Stimulated activated effector memory CD8-positive, alpha-beta T cell treated with anti-CD3 and anti-CD28 coated beads, Interleukin-12 subunit alpha, Interleukin-12 subunit beta, amount 100 ng/mL, for 72 hours (primary cell): ENCODE results near the gene SSR1.

Source experiments
- ATAC-seq: fragments of 150-1000 bp; cut with Tn5 transposase; 2 replicates; pipeline ENCODE4 v1.10.0; 2021
- DNase-seq, 2 donors: peaks; one replicate each; pipeline ENCODE4 v3.0.0; 2021 to 2022; ENCODE audit warnings: low spot score in 2 of 2
- H3K27ac Mint-ChIP-seq: one replicate; pipeline ENCODE4 v1.8.0; 2022; ENCODE audit warnings: mild to moderate bottlenecking, mixed read lengths
- H3K36me3 Mint-ChIP-seq: one replicate; pipeline ENCODE4 v1.8.0; 2022; ENCODE audit warnings: mild to moderate bottlenecking, mixed read lengths
- H3K4me1 Mint-ChIP-seq: one replicate; pipeline ENCODE4 v1.8.0; 2022; ENCODE audit warnings: mixed read lengths
- H3K4me3 Mint-ChIP-seq: one replicate; pipeline ENCODE4 v1.8.0; 2022; ENCODE audit warnings: mild to moderate bottlenecking, mixed read lengths
- H3K9me3 Mint-ChIP-seq: one replicate; pipeline ENCODE4 v1.8.0; 2022; ENCODE audit warnings: mixed read lengths

SSR1 gene

DNA sequence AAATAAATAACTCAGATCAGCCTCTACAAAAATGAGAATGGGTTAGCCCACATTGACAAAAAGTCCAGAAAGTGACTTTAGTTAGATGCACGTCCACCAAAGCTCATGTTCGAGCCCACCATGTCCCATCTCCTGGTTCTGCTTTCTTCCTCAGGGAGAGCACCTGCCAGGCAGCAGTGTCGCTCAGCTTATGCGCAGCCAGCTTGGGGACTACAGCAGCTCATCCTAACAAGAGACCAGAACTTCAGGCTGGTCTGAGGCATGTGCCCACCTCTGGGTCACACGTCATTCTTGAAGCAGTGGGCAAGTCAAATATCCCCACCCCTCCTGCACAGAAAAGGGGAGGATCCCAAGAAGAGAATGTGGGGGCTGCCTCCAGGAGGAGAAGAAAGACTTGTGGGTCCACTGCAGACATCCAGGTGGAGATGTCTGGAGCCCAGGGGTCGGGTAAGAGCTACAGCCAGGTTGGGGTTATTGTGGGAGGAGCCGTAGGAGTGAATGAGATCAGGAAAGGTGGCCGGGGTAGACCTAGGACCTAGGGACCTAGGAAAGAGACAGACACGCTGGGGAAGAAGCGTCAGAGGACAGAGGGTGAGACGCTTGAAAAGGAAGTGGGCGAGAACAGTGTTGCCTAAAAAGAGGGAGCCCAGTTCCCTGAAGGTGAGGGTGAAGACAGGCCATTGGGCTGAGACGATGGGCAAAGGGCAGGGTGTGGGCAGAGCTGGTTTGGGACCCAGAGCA, 52.5 kb downstream of the SSR1 start:
- ATAC-seq: peak; percentile 7
- no peaks in the 10 kb centered on the region for H3K9me3 Mint-ChIP-seq

DNA sequence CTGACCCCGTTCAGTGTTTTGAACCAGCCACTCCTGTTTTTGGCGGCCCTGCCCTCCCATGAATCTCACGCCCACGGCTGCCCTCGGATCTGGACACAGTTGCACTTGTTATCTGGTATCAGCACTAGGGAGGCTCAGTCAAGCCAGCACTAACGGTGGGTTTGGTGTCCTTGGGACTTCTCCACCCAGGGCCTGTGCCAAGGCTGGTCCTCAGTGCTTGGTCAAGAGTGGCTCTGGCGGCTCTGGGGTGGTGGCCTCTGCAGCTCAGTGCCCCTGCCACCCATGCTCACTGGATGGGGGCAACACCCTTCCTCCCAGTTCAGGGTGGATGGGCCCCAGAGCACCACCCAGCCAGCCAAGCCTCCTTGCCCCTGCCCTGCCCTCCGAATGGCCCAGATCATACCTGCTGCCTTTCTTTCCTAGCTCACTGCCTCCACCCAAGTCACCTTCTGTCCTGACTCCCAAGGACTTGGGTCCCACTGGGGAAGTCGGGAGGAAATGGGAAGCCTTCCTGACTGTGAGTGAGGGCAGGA, 54.7 kb downstream of the SSR1 start:
- H3K27ac Mint-ChIP-seq: no peak overlapping the region
- DNase-seq (no peak), ATAC-seq (no peak)
- H3K9me3 Mint-ChIP-seq: no peaks in the 10 kb centered on the region
- H3K4me1 Mint-ChIP-seq: peaks cover 20% of the 10 kb centered on the region
- no peaks in the 10 kb centered on the region for H3K36me3 Mint-ChIP-seq
- H3K4me3 Mint-ChIP-seq: no peak overlapping the region

More for the DNA sequence above, 52.5 kb downstream of the SSR1 start:
- Mint-ChIP-seq H3K27ac (peak overlapping the region; percentile 83), H3K4me3 (peak overlapping the region; percentile 73), H3K36me3 (no peaks in the 10 kb centered on the region), H3K4me1 (peaks cover 20% of the 10 kb centered on the region)
- no peak for DNase-seq

DNA sequence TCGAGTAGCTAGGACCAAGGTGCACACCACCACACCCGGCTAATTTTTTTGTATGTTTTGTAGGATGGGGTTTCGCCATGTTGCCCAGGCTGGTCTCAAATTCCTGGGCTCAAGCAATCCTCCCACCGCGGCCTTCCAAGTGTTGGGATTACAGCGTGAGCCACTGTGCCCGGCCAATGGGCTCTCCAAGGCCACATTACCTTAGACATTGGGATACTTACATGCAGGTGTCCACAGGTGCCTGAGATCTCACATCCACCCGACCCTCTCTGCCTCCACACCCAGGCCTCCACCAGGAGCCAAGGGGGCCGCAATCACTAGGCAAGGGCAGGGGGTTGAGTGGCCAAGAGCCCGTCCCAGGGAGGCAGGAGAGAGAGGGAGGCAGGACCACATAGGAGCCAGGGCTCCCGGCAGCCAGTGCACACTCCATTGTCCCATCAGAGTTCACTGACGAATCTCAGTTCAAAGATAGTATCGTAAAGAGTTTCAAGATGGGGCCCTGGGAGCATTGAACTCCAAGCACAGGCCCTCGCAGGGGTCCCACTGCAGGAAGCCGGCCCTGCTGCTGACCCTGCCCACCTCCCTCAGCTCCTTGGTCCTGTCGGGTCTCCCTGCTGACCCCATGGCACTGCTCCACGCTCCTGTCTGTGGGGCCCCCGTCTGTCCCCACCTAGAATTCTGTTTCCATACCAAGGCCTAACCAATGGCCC, 55.3 kb downstream of the SSR1 start:
- peaks cover 20% of the 10 kb centered on the region for H3K4me1 Mint-ChIP-seq
- no peaks in the 10 kb centered on the region for H3K9me3 Mint-ChIP-seq
- no peak overlapping the region for H3K4me3 Mint-ChIP-seq
- DNase-seq: no peak
- H3K36me3 Mint-ChIP-seq: no peaks in the 10 kb centered on the region
- ATAC-seq: no peak
- no peak overlapping the region for H3K27ac Mint-ChIP-seq

DNA sequence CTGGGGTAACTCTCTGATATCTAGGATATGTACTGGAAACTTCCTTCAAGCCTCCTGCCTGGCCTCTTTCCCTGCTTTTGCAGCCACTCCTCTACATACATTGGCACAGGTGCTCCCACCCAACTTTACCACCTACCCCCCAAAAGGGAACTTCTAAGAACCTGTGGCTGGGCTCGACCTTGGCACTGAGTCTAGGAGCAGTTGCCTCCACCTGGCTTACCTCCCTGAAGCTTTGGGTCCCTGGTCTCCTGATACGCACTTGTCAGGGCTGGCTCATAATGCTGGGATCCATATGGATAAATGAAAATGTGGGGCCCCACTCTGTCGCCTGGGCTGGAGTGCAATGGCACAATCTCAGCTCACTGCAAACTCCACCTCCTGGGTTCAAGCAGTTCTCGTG, 56.2 kb downstream of the SSR1 start:
- Mint-ChIP-seq H3K36me3 (peaks cover 6% of the 10 kb centered on the region), H3K4me3 (no peak overlapping the region), H3K9me3 (no peaks in the 10 kb centered on the region), H3K4me1 (peaks cover 13% of the 10 kb centered on the region), H3K27ac (no peak overlapping the region)
- DNase-seq: no peak
- ATAC-seq: no peak

DNA sequence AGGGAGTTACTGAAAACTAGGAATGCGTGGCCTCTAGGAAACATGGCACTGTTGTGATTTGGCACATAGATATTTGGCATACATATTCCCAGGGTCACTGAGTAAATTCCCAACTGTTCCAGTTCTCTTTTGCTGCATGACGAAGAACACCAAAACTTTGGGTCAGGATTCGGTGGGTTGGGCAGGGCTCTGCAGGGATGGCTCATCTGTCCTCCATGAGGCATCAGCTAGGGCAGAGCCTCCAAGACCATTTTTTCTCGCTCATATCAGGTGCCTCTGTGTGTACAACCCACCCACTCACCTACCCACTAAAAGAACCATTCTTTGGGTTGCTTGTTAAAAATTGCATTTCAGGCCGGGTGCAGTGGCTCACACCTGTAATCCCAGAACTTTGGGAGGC, 57.1 kb downstream of the SSR1 start:
- DNase-seq (no peak), ATAC-seq (no peak)
- H3K4me1 Mint-ChIP-seq: peaks cover 7% of the 10 kb centered on the region
- peaks cover 14% of the 10 kb centered on the region for H3K36me3 Mint-ChIP-seq
- H3K27ac Mint-ChIP-seq: no peak overlapping the region
- no peak overlapping the region for H3K4me3 Mint-ChIP-seq
- H3K9me3 Mint-ChIP-seq: no peaks in the 10 kb centered on the region

DNA sequence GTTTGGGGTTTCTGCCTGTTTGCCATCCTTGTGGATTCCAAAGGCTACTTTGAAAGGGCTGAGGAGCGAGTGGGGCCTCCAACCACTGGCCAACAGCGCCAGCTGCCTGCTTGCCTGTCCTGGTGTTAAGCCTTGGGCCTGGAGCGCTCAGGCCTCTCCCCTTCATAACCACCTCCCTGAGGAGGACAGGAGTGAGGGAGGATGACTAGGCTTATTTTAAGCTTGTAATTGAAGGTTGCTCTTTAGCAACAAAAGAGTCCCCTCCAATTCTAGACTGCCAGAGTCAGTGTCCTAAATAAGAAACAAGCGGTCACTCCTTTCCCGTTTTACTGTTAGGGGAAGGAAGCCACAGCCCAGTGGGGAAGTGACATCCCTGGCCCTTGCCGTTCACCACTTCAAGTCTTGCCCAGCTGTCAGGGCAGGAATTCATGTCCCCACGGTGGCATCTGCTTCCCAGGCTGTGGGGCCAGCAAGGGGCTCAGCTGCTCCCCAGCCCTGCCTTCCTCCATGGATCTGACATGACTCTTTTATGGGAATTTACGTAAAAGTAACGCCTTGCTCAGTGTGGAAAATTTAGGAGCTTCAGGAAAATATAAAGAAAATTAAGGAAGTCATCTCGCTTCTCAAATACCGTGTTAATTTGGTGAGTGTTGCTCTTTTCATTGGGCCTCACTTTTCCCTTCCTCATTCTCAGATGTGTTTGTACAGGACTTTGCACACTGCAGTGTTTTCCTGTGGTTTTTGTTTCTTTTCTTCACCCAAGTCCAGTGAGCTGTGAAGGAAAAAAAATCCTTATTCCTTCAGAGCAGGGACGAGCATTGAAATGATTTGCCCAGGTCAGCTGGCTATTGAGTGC, 57.8 kb downstream of the SSR1 start:
- peak; percentile 3 for ATAC-seq
- no peak overlapping the region for H3K27ac Mint-ChIP-seq
- H3K4me3 Mint-ChIP-seq: no peak overlapping the region
- no peaks in the 10 kb centered on the region for H3K9me3 Mint-ChIP-seq
- H3K36me3 Mint-ChIP-seq: peaks cover 21% of the 10 kb centered on the region
- no peak for DNase-seq
- peaks cover under 1% of the 10 kb centered on the region for H3K4me1 Mint-ChIP-seq

DNA sequence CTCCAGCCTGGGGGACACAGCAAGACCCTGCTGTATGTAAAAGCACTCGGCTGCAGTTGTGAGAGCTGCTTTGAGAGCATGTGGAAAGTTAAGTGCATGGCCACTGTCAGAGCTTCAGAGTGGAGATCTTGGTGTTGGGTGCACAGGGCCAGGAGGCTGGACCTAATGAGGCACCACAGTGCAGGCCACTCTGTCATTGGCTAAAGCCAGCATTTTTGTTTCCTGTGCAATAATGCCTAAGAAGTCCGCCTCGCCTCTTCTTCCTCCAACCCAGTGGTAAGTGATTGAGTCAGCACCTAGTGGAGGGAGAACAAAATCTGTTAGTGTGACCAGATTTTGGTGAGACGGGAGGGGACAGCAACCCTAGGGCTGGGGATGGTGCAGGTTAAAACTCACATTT, 60.6 kb downstream of the SSR1 start:
- ATAC-seq (no peak), DNase-seq (no peak)
- H3K27ac Mint-ChIP-seq: no peak overlapping the region
- H3K4me3 Mint-ChIP-seq: no peak overlapping the region
- H3K9me3 Mint-ChIP-seq: no peaks in the 10 kb centered on the region
- H3K4me1 Mint-ChIP-seq: peaks cover 6% of the 10 kb centered on the region
- H3K36me3 Mint-ChIP-seq: peaks cover 50% of the 10 kb centered on the region

DNA sequence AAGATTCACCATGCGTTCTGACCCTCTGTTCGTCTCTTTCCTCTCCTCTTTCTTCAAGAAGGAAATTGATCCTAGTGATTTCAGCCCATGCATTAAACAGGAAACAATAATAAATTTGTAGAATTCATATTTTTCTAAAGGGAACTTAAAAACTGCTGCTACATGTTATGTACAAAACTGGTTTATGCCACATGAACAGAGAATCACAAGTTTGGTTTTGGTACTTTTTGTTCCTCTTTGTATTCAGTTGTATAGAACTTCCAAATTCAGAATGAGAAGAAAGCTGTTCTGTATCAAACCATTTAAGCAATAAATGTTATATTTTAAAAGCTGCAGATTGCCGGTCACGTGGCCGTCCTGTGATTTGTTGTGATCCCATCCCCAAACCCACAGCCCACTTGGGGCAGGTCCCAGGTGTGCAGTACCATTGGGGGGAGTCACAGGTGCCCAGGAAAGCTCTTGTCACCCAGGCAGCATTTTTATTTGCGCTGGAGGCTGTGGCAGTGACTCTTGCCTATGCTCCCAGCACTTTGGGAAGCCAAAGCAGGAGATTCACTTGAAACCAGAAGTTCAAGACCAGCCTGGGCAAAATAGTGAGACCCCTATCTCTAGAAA, 61.2 kb downstream of the SSR1 start:
- Mint-ChIP-seq H3K4me1 (peaks cover 6% of the 10 kb centered on the region), H3K27ac (no peak overlapping the region), H3K9me3 (no peaks in the 10 kb centered on the region), H3K4me3 (no peak overlapping the region), H3K36me3 (peaks cover 55% of the 10 kb centered on the region)
- DNase-seq: no peak
- ATAC-seq: no peak

DNA sequence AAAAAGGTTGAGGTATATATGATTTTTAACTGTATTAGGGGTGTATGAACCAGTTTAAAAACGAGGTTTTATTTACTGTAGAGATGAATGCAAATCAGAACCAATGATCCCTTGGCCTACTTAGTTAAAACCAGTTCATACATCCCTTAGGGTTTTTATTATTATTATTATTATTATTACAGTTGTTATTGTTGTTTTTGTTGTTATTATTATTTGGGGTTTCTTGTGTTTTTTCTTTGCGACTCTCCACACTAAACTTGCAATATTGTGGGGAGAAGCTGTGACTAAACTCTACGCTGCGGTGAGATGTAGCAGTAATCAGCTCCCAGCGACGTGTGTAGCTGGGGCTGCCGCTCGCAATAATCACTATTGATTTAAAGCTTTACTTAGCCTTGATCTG, 62.2 kb downstream of the SSR1 start:
- Mint-ChIP-seq H3K27ac (no peak overlapping the region), H3K9me3 (no peaks in the 10 kb centered on the region), H3K4me1 (peaks cover 6% of the 10 kb centered on the region), H3K36me3 (peaks cover 64% of the 10 kb centered on the region), H3K4me3 (no peak overlapping the region)
- ATAC-seq (no peak), DNase-seq (no peak)

DNA sequence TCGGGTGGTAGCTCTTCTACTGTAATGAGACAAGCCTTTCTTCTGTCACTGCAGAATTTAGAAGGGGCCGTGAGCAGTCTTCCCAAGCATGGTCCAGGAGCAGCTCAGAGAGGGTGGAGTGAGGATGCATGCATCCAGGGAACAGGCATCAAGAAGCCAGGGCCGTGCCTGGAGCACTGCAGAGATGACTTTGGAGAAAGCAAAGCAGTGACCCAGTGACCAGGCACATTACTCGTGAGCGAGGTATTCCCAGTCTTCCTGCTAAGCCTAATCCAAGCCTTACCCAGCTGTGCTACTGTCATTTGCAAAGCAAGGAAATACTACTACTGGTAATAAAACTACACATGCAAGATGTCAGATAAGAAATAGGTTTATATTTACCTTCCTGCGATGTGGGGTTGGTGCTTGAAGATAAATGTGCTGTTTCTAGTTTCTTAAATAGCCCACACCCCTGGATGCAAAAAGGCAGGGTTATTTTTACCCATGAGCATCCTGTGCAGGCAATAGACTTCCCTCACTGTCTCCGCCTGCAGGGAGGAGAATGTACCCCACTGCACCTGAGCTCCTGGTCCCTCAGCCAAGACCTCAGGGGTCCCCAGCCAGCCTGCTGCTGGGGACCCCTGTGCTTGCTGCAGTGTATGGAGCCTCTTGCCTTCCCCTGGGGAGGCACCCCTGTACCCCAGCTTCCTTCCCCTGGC, 62.9 kb downstream of the SSR1 start:
- Mint-ChIP-seq H3K4me1 (peaks cover 6% of the 10 kb centered on the region), H3K36me3 (peaks cover 69% of the 10 kb centered on the region), H3K27ac (no peak overlapping the region), H3K4me3 (no peak overlapping the region), H3K9me3 (no peaks in the 10 kb centered on the region)
- no peak for ATAC-seq
- DNase-seq: no peak

DNA sequence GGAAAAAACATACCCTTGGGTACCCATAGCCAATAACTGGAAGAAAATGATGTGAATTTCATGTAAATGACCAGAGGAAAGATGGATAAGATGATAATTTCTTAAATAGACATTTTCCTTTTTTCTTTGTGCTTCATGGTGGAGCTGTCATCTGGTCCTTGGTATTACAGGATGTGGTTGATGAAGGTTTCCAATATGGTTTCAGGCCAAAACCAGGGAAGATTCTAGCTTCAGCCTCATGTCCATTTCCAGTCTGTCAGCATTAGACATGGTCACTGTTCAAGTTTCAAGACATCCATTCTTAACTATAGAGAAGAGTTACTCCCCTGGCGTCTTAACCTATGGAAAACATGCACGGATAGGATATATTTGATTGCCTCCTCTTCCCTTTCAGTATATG, 63.6 kb downstream of the SSR1 start:
- no peak overlapping the region for H3K27ac Mint-ChIP-seq
- DNase-seq (no peak), ATAC-seq (no peak)
- peaks cover 6% of the 10 kb centered on the region for H3K4me1 Mint-ChIP-seq
- no peak overlapping the region for H3K4me3 Mint-ChIP-seq
- H3K9me3 Mint-ChIP-seq: no peaks in the 10 kb centered on the region
- peaks cover 69% of the 10 kb centered on the region for H3K36me3 Mint-ChIP-seq

DNA sequence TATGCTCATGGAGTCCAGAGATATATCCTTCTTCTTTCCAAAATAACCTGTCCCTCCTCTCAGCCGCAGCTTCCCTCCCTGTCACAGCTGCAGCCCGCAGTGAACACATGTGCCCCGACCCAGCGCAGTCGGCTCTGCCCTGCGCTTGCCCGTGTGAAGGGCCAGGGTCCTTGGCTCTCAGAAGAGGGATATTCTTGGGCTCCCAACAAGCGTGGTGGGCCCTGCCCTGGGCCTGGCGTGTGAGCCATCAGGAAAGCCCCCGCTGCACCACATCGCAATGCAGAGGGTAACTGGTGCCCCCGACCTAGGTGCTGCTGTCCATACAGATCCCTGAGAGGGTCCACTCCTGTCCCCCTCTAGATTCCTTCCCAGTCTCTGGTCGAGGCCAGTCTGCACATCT, 65.2 kb downstream of the SSR1 start:
- peaks cover 84% of the 10 kb centered on the region for H3K36me3 Mint-ChIP-seq
- H3K27ac Mint-ChIP-seq: peak overlapping the region; percentile 40
- H3K4me3 Mint-ChIP-seq: no peak overlapping the region
- peaks cover 6% of the 10 kb centered on the region for H3K4me1 Mint-ChIP-seq
- DNase-seq (no peak), ATAC-seq (no peak)
- no peaks in the 10 kb centered on the region for H3K9me3 Mint-ChIP-seq

DNA sequence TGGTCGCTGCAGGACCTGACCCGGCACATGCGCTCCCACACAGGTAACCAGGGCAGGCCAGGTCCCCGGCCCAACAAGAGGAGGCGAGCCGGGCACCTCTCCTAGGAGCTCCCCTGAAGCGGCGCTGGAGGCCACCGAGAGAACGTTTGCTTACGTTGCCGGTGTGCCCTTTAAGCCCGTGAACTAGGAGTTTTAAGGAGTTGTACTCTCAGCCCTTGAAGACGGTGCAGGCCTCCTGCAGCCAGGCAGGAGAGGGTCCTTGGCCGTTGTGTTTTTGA, 65.9 kb downstream of the SSR1 start:
- H3K4me1 Mint-ChIP-seq: peaks cover 12% of the 10 kb centered on the region
- no peak overlapping the region for H3K27ac Mint-ChIP-seq
- H3K4me3 Mint-ChIP-seq: no peak overlapping the region
- H3K9me3 Mint-ChIP-seq: no peaks in the 10 kb centered on the region
- peaks cover 84% of the 10 kb centered on the region for H3K36me3 Mint-ChIP-seq
- no peak for DNase-seq
- no peak for ATAC-seq

DNA sequence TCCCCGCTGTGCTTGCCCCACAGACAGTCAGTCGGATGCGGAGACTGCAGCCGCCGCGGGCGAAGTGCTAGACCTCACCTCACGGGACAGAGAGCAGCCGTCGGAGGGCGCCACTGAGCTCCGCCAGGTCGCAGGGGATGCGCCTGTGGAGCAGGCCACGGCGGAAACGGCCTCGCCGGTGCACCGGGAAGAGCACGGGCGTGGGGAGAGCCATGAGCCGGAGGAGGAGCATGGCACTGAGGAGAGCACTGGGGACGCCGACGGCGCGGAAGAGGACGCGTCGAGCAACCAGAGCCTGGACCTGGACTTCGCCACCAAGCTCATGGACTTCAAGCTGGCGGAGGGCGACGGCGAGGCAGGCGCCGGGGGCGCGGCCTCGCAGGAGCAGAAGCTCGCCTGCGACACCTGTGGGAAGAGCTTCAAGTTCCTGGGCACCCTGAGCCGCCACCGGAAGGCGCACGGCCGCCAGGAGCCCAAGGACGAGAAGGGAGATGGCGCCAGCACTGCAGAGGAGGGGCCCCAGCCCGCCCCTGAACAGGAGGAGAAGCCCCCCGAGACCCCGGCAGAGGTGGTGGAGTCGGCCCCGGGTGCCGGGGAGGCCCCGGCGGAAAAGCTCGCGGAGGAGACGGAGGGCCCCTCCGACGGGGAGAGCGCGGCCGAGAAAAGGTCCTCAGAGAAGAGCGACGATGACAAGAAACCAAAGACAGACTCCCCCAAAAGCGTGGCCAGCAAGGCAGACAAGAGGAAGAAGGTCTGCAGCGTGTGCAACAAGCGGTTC, 66.4 kb downstream of the SSR1 start:
- H3K4me1 Mint-ChIP-seq: peaks cover 13% of the 10 kb centered on the region
- H3K4me3 Mint-ChIP-seq: no peak overlapping the region
- no peak for ATAC-seq
- no peaks in the 10 kb centered on the region for H3K9me3 Mint-ChIP-seq
- no peak overlapping the region for H3K27ac Mint-ChIP-seq
- peaks cover 79% of the 10 kb centered on the region for H3K36me3 Mint-ChIP-seq
- DNase-seq: no peak
